Activated naive CD8-positive, alpha-beta T cell treated with anti-CD3 and anti-CD28 coated beads, Interleukin-2, amount 10 ng/mL, durations not matched to agents 7 days and 5 days (primary cell): ENCODE data around the gene ZYG11A. TPM values are rescaled to one million over a fixed set of nuclear protein-coding genes. Genes with fewer than 3 reads are reported as not detected.
"Not testable (repeated sequence)": the region's sequence is repeated elsewhere in the genome, so short reads cannot be mapped to it uniquely, and the experiment has no call there.

Experiments
- ATAC-seq: fragments of 150-1000 bp; cut with Tn5 transposase; one replicate; pipeline ENCODE4 v1.10.0; 2021; ENCODE audit warnings: low read depth, moderate library complexity
- POLR2A ChIA-PET: fragments of 350-600 bp; sonication (Branson Sonifier 250); formaldehyde crosslinking; loops from one replicate; lab custom pipeline; 2021; ENCODE audit warnings: antibody characterized with exemption; lab: Charles Lee
- DNase-seq: peaks from one replicate; pipeline ENCODE4 v3.0.0; 2021
- H3K27ac Mint-ChIP-seq: one replicate; pipeline ENCODE4 v1.8.0; 2022; ENCODE audit warnings: mild to moderate bottlenecking, mixed read lengths
- H3K27me3 Mint-ChIP-seq: one replicate; pipeline ENCODE4 v1.8.0; 2022; ENCODE audit warnings: mild to moderate bottlenecking, moderate library complexity, mixed read lengths
- H3K36me3 Mint-ChIP-seq: one replicate; pipeline ENCODE4 v1.8.0; 2021; ENCODE audit warnings: mild to moderate bottlenecking, mixed read lengths
- H3K4me1 Mint-ChIP-seq: one replicate; pipeline ENCODE4 v1.8.0; 2021; ENCODE audit warnings: mixed read lengths
- H3K4me3 Mint-ChIP-seq: one replicate; pipeline ENCODE4 v1.8.0; 2022; ENCODE audit warnings: mild to moderate bottlenecking, moderate library complexity, mixed read lengths
- H3K9me3 Mint-ChIP-seq: one replicate; pipeline ENCODE4 v1.8.0; 2021; ENCODE audit warnings: mixed read lengths
- total RNA-seq, 2 experiments: library from RNA; stranded (reverse); gene quantifications; one replicate each; pipeline ENCODE4 v1.2.3, GENCODE V29; 2021

ZYG11A gene
- total RNA-seq, 2 experiments from 2014 or later: 0.08 to 0.09 TPM

DNA sequence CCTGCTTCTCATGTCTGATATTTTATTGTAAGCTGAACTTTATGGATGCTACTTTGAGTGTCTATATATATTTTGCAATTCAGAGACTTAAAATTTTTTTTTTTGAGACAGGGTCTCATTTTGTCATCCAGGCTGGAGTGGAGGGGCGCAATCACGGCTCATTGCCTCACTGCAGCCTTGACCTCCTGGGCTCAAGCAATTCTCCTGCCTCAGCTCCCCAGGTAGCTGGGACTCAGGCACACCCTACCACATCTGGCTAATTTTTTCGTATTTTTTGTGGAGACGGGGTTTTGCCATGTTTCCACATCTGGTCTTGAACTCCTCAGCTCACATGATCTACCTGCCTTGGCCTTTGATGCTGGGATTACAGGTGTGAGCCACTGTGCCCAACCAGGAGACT is 8.4 kb downstream of the ZYG11A start:
- H3K4me1 Mint-ChIP-seq: no peaks in the 10 kb centered on the region
- H3K36me3 Mint-ChIP-seq: no peaks in the 10 kb centered on the region
- no peak for ATAC-seq
- peaks cover 15% of the 10 kb centered on the region for H3K27me3 Mint-ChIP-seq
- no peak for DNase-seq
- no peaks in the 10 kb centered on the region for H3K9me3 Mint-ChIP-seq
- POLR2A ChIA-PET: no interaction called here
- H3K4me3 Mint-ChIP-seq: no peak overlapping the region
- no peak overlapping the region for H3K27ac Mint-ChIP-seq

DNA sequence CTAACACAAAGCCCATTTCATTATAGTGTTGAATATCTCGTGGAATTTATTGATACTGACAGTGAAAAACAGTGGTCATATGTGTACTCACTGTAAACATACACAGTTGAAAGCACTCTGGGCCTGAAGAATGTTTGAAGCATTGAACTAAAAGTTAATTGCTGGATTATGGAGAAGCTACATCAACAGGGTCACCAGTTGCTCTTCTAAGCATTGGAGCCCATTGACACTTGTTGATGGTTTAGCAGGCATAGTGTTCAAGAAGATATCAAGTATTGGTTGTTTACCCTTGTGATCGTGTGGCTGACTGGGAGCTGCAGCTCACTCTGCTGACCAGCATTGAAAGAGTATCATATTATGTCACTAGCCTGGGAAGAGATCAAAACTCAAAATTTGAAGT is 10.3 kb downstream of the ZYG11A start:
- Mint-ChIP-seq H3K4me1 (no peaks in the 10 kb centered on the region), H3K27me3 (peaks cover 8% of the 10 kb centered on the region), H3K36me3 (no peaks in the 10 kb centered on the region), H3K9me3 (no peaks in the 10 kb centered on the region), H3K4me3 (no peak overlapping the region), H3K27ac (no peak overlapping the region)
- DNase-seq (no peak), ATAC-seq (no peak)
- POLR2A ChIA-PET: no interaction called here

DNA sequence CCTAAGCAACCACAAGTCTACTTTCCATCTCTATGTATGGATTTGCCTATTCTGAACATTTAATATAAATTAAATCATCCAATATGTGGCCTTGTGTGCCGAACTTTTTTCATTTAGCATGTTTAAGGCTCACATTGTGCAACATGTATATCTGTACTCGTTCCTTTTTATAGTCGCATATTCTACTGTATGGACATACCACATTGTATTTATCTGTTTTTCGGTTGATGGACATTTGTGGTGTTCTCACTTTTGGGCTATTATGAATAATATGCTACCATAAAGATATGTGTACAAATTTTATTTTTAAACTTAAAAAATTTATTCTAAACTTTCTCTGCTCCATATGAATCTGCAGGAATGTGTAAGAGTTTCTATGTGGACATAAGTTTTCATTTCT is 13.0 kb downstream of the ZYG11A start:
- ATAC-seq (no peak), DNase-seq (no peak)
- no peak overlapping the region for H3K4me3 Mint-ChIP-seq
- H3K9me3 Mint-ChIP-seq: no peaks in the 10 kb centered on the region
- no peaks in the 10 kb centered on the region for H3K36me3 Mint-ChIP-seq
- POLR2A ChIA-PET: no interaction called here
- no peak overlapping the region for H3K27ac Mint-ChIP-seq
- peaks cover 8% of the 10 kb centered on the region for H3K27me3 Mint-ChIP-seq
- no peaks in the 10 kb centered on the region for H3K4me1 Mint-ChIP-seq

DNA sequence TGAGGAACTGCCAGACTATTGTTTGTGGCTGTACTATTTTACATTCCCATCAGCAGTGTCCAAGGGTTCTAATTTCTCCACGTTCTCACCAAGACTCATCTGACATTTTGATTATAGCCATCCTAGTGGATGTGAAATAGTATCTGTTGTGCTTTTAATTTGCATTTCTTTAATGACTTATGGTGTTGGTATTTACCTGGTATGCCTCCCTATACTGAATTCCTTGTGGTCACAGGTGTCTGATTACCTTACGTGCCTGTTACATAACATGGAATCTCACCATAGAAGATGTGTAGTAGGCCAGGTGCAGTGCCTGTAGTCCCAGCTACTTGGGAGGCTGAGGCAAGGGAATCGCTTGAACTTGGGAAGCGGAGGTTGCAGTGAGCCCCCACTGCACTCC is 13.5 kb downstream of the ZYG11A start:
- H3K27me3 Mint-ChIP-seq: peaks cover 8% of the 10 kb centered on the region
- no peak overlapping the region for H3K27ac Mint-ChIP-seq
- H3K4me3 Mint-ChIP-seq: no peak overlapping the region
- no peaks in the 10 kb centered on the region for H3K9me3 Mint-ChIP-seq
- no peak for DNase-seq
- no peaks in the 10 kb centered on the region for H3K4me1 Mint-ChIP-seq
- POLR2A ChIA-PET: no interaction called here
- H3K36me3 Mint-ChIP-seq: no peaks in the 10 kb centered on the region
- ATAC-seq: no peak

DNA sequence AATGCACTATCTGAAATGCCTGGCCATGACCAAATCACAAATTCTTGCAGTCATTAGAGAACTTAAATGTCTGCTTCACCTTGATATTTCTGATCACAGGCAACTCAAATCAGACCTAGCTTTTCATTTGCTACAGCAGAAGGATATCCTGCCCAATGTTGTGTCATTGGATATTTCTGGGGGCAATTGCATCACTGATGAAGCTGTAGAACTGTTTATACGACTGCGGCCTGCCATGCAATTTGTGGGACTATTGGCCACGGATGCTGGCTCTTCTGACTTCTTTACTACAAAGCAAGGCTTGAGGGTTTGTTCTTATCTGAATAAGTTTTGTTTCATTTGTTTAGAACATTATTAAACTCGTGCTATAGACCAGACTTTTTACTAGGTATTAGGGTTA is 14.9 kb downstream of the ZYG11A start:
- Mint-ChIP-seq H3K4me1 (no peaks in the 10 kb centered on the region), H3K27ac (no peak overlapping the region), H3K36me3 (no peaks in the 10 kb centered on the region), H3K4me3 (no peak overlapping the region), H3K9me3 (no peaks in the 10 kb centered on the region), H3K27me3 (peaks cover 4% of the 10 kb centered on the region)
- POLR2A ChIA-PET: no interaction called here
- ATAC-seq: no peak
- no peak for DNase-seq

DNA sequence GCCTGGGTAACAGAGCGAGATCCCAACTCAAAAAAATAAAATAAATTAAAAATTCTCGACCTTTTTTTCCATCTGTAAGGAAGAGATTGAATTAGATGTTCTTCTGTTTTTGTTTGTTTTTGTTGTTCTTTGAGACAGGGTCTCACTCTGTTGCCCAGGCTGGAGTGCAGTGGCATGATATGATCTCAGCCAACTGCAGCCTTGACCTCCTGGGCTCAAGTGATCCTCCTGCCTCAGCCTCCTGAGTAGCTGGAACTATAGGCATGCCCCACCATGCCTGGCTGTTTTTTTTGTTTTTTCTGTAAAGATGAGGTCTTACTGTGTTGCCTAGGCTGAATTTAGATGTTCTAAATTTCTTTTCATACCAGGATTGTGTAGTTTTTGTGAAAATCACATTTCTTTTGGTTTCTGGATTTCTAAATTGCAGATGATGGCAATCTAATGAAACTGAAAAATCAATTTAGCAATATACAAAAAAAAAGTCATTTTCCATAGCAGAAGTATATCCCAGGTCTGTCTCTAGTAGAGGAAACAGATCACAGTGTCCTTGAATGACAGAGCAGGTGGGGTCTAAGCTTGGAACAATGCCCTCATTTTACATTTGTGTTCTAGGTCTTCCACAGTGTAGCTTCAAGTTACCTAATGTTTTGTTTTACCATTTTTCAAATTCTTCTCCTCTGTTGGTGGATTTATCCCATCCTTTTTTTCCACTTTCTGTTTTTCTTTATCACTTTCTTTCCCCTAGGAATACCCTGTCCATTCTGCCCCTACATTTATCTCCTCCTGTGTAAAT is 20.3 kb downstream of the ZYG11A start:
- Mint-ChIP-seq H3K27ac (no peak overlapping the region), H3K36me3 (no peaks in the 10 kb centered on the region), H3K4me1 (no peaks in the 10 kb centered on the region), H3K4me3 (no peak overlapping the region), H3K27me3 (peaks cover 8% of the 10 kb centered on the region), H3K9me3 (no peaks in the 10 kb centered on the region)
- ATAC-seq (no peak), DNase-seq (no peak)
- POLR2A ChIA-PET: no interaction called here

DNA sequence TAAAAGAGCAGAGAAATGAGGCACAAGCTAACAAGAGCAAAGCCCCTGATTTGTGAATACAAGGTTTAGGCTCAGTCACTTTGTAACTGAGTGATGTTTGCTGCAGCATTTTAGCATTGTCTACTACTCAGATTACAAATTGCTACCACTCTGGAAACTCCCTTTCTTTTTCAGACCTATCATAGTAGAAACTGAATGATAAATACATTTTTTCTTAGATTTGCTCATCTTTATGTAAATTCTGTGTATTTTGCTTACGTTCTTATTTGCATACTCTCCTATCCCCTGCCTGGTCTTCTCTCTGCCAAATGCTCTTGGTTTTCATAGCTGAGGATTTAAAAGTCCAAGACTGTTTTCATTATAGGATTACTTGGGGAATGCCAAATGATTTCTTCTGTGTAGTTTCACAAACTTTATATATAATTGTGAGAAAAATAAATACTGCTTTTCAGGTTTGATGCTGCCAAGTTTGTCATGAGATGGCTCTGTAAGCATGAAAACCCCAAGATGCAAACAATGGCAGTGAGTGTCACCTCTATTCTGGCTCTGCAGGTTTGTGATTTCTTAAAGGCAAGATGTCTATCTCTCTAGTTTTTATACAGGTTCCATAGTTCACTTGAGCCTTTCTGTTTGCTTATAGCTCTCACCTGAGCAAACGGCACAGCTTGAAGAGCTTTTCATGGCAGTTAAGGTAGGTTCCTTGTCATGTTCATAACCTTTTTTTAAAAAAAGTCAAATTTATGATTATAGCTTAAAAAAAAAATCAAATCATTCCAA is 24.7 kb downstream of the ZYG11A start:
- Mint-ChIP-seq H3K4me1 (no peaks in the 10 kb centered on the region), H3K4me3 (no peak overlapping the region), H3K27ac (no peak overlapping the region), H3K27me3 (peaks cover 10% of the 10 kb centered on the region), H3K36me3 (no peaks in the 10 kb centered on the region), H3K9me3 (no peaks in the 10 kb centered on the region)
- no peak for DNase-seq
- no peak for ATAC-seq
- POLR2A ChIA-PET: no interaction called here

DNA sequence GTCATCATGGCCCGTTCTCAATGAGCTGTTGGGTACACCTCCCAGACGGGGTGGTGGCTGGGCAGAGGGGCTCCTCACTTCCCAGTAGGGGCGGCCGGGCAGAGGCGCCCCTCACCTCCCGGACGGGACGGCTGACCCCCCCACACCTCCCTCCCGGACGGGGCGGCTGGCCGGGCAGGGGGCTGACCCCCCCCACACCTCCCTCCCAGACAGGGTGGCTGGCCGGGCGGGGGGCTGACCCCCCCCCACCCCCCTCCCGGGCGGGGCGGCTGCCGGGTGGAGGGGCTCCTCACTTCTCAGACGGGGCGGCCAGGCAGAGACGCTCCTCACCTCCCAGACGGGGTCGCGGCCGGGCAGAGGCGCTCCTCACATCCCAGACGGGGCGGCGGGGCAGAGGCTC is 27.2 kb downstream of the ZYG11A start:
- H3K27ac Mint-ChIP-seq, DNase-seq, H3K36me3 Mint-ChIP-seq, H3K9me3 Mint-ChIP-seq, H3K4me3 Mint-ChIP-seq, ATAC-seq, H3K4me1 Mint-ChIP-seq, H3K27me3 Mint-ChIP-seq: not testable (repeated sequence)
- POLR2A ChIA-PET: interaction anchor here (0.6 kb wide), 1 partner anchor 10 kb away, joined by 3 read pairs; no protein-coding TSS in a partner anchor

DNA sequence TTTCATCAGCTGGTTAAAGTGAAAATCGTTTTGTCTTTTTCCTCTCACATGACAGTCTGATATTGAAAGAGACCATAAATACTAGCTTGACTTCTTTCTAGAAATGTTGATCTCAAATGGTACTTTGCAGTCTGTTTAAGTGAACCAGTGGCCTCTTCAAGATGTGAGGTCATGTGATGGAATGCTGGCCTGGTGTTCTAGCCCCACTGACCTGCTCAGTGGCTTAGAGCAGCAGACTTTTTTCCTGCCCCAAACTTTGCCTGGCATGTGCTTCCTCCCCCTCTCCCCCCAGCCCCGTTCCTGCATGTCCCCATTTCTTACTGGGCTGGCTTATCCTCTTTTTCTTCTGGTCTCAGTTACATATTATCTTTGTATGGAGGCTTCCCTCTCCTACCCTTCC is 34.3 kb downstream of the ZYG11A start:
- no peak for DNase-seq
- no peaks in the 10 kb centered on the region for H3K27me3 Mint-ChIP-seq
- H3K27ac Mint-ChIP-seq: no peak overlapping the region
- POLR2A ChIA-PET: no interaction called here
- H3K4me1 Mint-ChIP-seq: no peaks in the 10 kb centered on the region
- no peak overlapping the region for H3K4me3 Mint-ChIP-seq
- H3K36me3 Mint-ChIP-seq: no peaks in the 10 kb centered on the region
- no peaks in the 10 kb centered on the region for H3K9me3 Mint-ChIP-seq
- no peak for ATAC-seq

DNA sequence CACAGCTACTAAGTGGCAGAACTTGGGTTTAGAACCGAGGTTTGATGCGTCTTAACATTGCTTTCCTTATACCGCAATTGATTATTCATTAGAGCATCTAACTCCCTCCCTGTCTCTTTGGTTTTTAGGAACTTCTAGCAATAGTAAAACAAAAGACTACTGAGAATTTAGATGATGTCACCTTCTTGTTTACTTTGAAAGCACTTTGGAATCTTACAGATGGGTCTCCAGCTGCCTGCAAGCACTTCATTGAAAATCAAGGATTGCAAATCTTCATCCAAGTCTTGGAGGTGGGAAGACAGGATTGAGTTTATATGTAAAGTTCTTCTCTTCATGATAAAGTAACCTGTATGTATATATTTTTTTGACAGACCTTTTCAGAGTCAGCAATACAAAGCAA is 35.0 kb downstream of the ZYG11A start:
- DNase-seq (no peak), ATAC-seq (no peak)
- no peak overlapping the region for H3K4me3 Mint-ChIP-seq
- H3K9me3 Mint-ChIP-seq: no peaks in the 10 kb centered on the region
- H3K4me1 Mint-ChIP-seq: no peaks in the 10 kb centered on the region
- no peaks in the 10 kb centered on the region for H3K27me3 Mint-ChIP-seq
- POLR2A ChIA-PET: no interaction called here
- H3K36me3 Mint-ChIP-seq: no peaks in the 10 kb centered on the region
- no peak overlapping the region for H3K27ac Mint-ChIP-seq

DNA sequence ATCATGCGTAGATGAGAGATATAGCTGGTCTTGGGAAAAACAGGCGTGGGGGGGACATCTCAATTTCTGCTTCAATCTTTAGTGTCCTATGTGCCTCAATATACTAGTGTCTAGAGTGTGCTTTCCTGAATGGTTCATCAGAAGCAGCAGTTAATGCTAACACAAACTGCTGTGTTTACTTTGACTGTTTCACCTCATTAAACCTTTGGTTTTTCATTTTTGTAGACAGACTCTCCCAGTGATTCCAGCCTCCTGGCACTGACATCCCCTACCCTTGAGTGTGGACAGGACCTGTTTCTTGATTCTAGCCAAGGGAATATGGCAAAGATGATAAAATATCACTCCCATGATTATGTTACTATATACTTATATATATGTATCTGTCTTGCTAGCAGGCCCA is 37.6 kb downstream of the ZYG11A start:
- no peak for DNase-seq
- POLR2A ChIA-PET: interaction anchor here (0.6 kb wide), 1 partner anchor 11 kb away, joined by 3 read pairs; no protein-coding TSS in a partner anchor
- no peaks in the 10 kb centered on the region for H3K36me3 Mint-ChIP-seq
- no peaks in the 10 kb centered on the region for H3K4me1 Mint-ChIP-seq
- no peak overlapping the region for H3K27ac Mint-ChIP-seq
- no peaks in the 10 kb centered on the region for H3K27me3 Mint-ChIP-seq
- H3K9me3 Mint-ChIP-seq: no peaks in the 10 kb centered on the region
- no peak for ATAC-seq
- no peak overlapping the region for H3K4me3 Mint-ChIP-seq

DNA sequence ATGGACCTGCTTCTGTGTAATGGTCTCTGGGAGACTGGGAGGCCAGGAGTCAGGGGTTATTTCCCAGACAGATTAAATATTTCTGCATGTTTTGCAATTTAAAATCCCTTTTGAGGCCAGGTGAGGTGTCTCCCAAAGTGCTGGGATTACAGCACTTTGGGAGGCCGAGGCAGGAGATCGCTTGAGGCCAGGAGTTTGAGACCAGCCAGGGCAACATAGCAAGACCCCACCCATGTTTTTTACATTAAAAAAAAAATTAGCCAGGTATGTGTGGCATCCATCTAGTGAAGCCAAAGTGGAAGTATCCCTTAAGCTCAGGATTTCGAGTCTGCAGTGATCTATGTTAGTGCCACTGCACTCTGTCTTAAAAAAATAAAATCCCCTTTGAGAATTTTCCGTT is 44.9 kb downstream of the ZYG11A start:
- no peak overlapping the region for H3K4me3 Mint-ChIP-seq
- no peaks in the 10 kb centered on the region for H3K36me3 Mint-ChIP-seq
- DNase-seq: no peak
- no peaks in the 10 kb centered on the region for H3K4me1 Mint-ChIP-seq
- H3K9me3 Mint-ChIP-seq: no peaks in the 10 kb centered on the region
- POLR2A ChIA-PET: no interaction called here
- H3K27ac Mint-ChIP-seq: no peak overlapping the region
- H3K27me3 Mint-ChIP-seq: peaks cover 6% of the 10 kb centered on the region
- ATAC-seq: no peak

DNA sequence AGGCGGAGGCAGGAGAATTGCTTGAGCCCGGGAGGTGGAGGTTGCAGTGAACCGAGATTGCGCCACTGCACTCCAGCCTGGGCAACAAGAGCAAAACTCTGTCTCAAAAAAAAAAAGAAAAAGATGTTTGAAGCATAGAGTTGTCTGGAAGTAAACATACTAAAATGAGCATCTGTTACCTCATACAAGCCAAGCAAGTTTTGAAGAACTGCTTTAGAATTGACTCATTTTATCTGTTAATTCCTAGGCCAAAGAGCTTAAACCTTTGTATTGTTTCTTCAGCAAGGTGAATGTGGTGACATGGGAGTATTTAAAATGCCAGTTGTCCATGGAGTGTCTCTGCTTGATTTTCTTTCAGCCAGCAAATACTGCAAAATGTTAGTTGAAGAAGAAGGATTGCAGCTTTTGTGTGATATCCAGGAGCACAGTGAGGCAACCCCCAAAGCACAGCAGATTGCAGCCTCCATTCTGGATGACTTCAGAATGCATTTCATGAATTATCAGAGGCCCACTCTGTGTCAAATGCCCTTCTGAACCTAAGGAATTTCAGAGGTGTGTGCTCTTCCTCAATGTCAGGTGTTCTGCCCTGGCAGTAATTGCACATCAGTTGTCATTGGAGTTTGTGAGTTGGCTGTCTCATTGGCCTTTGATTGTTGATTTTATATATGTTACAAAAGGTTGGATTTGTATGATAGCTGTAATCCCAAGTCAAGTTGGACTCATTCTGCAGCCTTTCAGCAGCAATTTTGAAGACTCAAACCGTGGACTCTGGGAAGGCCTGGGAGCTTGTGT is 50.1 kb downstream of the ZYG11A start:
- H3K36me3 Mint-ChIP-seq: peaks cover 4% of the 10 kb centered on the region
- no peak overlapping the region for H3K4me3 Mint-ChIP-seq
- H3K4me1 Mint-ChIP-seq: peaks cover 2% of the 10 kb centered on the region
- DNase-seq (no peak), ATAC-seq (no peak)
- peaks cover 3% of the 10 kb centered on the region for H3K27me3 Mint-ChIP-seq
- no peak overlapping the region for H3K27ac Mint-ChIP-seq
- H3K9me3 Mint-ChIP-seq: no peaks in the 10 kb centered on the region
- POLR2A ChIA-PET: interaction anchor here (0.6 kb wide), 1 partner anchor 237 kb away, joined by 7 read pairs; no protein-coding TSS in a partner anchor
